Thyroid gland (tissue), 4 donors: ENCODE results near the gene GRIP2.

Experiments
- POLR2A ChIP-seq, 2 donors: fragments of 450-650 bp; IDR thresholded peaks; one replicate each; pipeline ENCODE4 v1.6.1; 2017; ENCODE audit warnings: antibody characterized with exemption in 2 of 2, mild to moderate bottlenecking in 2 of 2, moderate library complexity in 1 of 2
- TF ChIP-seq, protein P1 (sequence below), 6 experiments: fragments of 200-600 bp in 3 of 6; fragments of 450-650 bp in 3 of 6; sonication (generic) in 3 of 6; IDR thresholded peaks; one replicate each; pipeline ENCODE4 v1.5.1; 2016 to 2019; ENCODE audit warnings: antibody characterized with exemption in 6 of 6, mild to moderate bottlenecking in 2 of 6, inconsistent platforms in 1 of 6, moderate library complexity in 1 of 6

DNA sequence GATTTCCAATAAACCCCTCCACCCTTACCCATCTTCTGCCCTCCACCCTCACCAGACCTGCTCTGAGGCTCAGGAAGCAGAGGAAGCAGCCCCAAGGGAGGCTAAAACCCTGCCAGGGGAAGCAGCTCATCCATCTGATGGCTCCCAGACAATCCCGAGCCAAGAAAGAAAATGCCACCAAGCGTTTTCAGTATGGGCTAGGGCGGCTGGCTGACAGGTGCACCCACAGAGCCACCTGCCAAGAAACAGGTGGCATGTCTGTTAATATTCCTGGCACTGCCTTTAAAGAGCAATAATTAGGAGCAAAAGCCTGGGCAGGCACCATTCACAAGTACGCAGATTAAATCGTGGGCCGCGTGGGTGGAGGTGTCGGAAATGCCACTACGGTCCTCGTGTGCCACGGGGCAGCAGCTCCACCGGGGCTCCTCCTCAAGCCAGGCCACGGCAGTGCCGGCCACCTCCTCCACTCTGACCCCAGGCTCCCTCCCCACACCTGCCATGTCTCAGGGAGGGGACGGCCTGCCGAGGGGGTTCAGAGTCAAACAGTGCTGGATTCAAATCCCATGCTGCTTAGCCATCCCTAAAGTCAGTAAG lies 23.9 kb upstream of the GRIP2 start:
- TF ChIP-seq, protein P1, sequence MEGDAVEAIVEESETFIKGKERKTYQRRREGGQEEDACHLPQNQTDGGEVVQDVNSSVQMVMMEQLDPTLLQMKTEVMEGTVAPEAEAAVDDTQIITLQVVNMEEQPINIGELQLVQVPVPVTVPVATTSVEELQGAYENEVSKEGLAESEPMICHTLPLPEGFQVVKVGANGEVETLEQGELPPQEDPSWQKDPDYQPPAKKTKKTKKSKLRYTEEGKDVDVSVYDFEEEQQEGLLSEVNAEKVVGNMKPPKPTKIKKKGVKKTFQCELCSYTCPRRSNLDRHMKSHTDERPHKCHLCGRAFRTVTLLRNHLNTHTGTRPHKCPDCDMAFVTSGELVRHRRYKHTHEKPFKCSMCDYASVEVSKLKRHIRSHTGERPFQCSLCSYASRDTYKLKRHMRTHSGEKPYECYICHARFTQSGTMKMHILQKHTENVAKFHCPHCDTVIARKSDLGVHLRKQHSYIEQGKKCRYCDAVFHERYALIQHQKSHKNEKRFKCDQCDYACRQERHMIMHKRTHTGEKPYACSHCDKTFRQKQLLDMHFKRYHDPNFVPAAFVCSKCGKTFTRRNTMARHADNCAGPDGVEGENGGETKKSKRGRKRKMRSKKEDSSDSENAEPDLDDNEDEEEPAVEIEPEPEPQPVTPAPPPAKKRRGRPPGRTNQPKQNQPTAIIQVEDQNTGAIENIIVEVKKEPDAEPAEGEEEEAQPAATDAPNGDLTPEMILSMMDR (IDR thresholded peaks at IDR 0.05) = no peak
- TF ChIP-seq POLR2A (IDR thresholded peaks at IDR 0.05) = no peak
